NCI-H524 treated with DMSO at 0.1 percent for 48 hours (cell line): ENCODE results near the gene HAGH.

Experiments used
- DNase-seq: peaks from one replicate; lab custom pipeline; 2025; lab: John Stamatoyannopoulos, UW

The HAGH gene

DNA sequence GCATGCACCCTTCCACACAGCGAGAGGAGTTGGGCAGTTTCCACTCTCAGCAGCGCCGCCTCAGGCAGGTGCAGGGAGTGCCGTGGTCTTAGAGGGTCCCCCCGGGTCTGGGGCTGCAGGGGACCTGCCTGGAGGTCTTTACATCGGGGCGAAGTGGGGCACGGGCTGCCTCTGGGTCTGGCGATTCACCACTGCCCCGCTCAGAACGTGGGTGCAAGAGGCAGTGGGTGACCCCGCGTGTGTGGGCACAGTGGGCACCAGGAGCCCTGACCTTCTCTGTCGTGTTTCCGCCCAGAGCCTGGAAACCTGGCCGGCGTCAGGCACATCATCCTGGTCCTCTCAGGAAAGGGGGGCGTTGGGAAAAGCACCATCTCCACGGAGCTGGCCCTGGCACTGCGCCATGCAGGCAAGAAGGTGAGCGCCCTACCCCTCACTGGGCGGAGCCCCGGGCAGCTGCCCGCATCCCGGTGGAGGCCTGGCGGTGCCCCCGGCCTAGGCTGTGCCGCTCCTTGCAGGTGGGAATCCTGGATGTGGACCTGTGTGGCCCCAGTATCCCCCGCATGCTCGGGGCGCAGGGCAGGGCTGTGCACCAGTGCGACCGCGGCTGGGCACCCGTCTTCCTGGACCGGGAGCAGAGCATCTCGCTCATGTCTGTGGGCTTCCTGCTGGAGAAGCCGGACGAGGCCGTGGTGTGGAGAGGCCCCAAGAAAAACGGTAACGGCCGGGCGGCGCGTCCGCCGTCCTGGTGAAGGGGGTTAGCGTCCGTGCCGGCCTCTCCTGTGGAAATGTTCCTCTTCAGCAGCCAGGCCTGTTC, 40.2 kb downstream of the HAGH start:
- DNase-seq: no peak

DNA sequence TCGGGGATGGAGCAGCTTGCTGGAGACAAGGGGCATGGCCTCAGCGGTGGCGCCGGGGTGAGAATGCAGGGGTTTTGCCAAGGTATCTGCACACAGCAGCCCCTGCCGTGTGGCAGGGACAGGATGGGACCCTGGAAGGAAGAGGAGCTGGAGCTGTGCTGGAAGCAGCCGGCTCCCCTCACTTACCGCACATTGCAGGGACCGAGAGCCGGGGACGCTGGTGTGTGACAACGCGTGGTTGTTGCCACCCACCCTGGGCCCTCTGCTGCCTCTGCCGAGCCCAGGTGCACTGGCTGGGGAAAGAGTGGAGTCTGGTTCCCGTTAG, 40.8 kb downstream of the HAGH start:
- DNase-seq: no peak

DNA sequence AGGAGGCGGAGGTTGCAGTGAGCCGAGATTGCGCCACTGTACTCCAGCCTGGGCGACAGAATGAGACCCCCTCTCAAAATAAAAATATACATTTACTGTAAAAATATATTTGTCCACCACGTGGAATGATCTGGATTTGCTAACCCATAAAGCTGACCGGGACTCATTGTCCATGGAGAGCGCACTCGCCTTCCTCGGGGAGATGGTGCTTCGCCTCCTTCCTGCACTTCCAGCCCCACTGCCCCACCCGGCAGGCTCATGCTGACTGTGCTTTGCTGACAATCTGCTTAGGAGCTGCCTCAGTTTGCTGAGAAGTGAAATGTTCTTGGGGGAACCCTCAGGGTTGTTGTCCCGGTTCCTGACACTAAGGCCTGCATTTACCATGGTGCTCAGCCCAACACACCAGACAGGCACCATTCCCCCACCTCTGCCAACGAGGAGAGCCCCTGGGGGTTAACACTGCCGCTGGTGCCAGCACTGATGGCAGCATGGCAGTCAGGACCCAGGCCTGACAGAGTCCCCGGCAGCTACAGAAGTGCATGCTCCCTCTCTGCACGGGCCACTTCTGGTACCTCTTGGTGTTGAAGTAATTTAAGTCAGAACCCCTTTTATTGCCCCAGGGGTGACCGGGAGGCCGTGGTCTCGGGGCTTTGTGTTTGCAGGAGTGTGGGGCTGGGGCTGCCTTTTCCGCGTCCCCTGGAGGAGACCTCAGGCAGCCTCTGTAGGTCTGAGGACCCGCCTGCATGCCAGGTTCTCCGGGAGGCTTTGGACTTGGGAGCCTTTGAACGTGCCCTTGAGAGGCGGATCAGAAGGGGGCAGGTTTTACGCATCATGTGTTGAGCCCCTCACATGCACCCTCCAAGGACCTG, 41.4 kb downstream of the HAGH start:
- no peak for DNase-seq

DNA sequence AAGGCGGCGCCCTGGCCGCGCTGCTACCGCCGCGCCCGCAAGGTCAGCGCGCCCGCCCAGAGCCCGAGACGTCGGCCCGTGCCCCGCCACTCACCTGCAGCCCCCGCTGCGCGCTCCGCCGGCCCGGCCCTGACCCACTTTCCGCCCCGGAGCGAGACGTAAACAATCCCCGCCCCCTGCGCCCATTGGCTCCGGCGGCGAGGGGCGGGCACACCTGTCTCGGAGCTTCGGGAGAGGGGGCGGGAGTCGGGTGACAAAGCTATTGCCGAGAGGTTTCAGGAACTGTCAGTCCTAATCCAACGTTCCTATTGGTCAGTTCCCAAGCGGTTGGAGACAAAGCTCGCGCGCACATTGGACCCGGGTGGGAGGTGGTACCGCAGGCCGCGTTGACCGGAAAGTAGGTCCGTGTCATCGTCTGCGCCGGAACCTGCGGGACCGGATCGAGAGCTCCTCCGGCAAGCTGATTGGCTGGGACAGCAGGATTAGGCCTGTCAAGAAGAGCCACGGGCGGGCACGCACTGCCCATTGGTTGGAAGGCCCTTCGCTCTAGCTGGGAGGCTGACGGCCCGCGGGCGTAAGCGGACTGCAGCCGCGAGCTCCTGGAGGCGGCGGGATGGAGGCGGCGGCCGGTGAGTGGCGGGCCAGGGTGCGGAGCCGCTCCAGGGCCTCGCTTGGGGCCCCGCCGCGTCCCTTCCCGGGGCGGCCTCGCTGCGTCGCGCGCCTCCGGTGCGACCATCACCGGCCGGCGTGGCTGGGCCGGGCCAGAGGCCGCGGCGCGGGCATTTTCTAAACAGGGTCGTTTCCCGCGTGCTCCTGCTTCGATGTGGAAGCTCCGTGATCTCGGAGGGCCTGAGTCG, 44.0 kb downstream of the HAGH start, which contains the start of the genes NUBP2 and SPSB3:
TSS of gene NUBP2 (plus strand) at position 553 of the 857 bp plus-strand sequence. CDS start at position 614, 61 bp downstream.
TSS of gene SPSB3 (minus strand) at position 164 of the 857 bp plus-strand sequence. CDS start 1,088 bp downstream, outside the sequence.
- DNase-seq: peak; percentile 99

DNA sequence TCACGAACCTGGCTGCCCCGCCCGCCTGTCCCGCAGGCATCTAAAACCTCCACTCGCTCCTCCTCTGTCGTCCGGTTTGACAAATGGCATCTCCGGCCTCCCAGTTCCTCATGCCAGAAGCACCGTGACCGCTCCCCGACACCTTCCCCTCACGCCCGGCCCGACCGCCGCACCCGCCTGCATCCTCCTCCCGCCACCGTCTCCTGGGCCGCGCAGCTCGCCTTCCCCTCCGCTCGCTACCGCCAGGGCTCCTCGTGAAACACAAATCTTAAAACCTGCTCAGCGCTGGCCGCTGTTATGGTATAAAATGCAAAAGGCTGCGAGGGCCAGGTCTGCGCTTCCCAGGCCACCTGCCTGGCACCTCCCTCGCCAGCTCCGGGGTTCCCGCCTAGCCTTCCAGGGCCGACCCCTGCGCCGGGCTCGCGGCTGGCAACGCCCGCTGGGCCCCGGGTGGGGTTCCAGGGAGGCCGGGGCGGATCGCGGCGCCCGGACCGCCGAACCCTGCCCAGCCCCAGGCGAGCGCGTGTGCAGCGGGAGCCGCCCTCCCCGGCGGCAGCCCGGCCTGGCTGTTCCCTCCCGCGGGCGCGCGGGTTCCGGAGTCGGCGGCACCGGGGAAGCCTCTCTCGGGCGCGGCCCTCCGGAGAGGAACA, 44.7 kb downstream of the HAGH start:
- DNase-seq: no peak

DNA sequence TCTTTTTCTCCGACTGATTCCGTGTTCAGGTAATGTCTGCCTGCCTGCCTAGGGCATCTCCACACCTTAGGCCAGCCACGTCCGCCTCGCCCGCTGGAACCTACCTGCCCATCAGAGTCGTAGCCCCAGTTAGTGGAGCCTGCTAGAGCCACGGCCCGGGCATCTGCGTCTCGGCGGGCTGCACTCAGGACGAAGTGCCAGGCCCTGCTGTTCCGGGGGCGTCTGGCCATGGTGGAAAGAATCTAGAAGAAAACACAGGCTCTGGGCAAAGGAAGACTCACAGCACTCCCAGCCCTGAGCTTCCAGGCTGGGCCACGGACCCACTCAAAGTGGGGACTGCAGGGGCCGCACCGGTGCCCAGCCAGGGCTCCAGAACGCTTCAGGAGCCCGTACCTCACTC, 45.4 kb downstream of the HAGH start:
- no peak for DNase-seq

DNA sequence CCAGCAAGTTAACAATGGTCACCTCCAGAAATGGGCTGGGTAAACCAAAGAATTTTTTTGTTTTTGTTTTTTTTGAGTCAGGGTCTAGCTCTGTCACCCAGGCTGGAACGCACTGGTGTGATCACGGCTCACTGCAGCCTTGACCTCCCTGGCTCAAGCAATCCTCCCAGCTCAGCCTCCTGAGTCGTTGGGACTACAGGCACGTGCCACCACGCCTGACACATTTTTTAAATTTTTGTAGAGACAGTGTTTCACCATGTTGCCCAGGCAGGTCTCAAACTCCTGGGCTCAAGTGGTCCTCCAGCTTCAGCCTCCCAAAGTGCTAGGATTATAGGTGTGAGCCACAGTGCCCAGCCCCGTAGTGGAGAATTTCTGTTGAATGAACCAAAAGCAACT, 46.0 kb downstream of the HAGH start:
- no peak for DNase-seq

DNA sequence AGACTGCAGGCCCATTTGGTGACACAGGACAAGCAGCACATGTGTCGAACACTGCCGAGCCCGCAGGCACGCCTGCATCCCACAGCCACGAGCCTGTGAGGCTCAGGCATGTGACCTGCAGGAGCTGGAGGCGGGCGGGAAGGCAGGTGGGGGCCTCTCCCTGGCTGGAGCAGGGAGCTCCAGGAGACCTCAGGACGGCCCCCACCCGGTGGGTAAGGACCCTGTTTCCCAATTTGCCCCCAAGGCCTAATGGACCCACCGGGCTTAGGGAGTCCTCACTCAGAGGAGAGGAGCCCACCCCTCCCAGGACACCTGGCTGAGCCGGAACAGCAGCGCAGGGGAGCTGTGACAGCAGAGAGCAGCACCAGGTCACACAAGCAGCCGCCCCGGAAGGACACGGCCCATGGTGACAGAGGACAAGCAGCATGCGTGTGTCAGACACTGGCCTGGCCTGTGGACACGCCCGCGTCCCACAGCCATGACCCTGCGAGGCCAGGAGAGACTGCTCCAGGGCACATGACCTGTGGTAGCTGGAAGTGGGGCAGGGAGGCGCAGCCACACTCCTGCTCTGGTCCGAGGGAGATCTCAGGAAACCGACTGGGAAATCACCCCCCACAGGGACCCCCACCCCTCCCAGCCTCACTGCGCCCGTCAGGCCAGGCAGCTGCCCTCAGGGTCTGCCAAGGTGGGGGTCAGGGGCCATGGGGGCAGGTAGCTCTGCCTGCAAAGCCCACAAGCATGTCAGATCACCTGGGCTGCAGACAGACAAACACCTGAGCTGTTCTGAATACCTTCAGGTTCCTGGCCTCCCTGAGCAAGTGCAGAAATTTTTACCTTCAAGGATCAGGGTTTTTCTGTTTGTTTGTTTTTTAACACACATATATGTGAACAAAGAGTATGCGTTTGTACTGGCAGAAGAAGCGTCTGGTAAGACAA, 46.6 kb downstream of the HAGH start:
- DNase-seq: no peak

DNA sequence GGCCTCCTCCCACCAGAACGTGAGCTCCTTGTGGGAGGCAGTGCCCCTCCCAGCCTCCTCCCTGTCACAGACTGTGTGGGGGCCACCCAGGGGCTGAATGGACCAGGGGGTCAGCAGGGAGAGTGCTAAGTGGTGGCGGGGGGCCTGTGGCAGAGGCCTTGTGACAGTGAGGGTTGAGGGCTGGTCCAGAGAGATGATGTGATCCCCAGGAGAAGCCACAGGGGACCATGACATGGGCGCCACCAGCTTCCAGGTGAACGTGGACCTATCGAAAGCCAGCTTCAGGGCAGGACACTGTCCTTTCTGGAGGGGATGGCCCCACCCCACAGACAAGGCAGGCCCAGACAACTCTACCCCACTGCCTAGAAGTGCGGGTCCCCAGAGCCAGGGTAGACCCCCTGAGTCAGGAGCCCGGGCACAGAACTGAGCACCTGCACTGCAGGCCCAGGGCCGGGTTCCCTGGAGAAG, 47.4 kb downstream of the HAGH start:
- no peak for DNase-seq

DNA sequence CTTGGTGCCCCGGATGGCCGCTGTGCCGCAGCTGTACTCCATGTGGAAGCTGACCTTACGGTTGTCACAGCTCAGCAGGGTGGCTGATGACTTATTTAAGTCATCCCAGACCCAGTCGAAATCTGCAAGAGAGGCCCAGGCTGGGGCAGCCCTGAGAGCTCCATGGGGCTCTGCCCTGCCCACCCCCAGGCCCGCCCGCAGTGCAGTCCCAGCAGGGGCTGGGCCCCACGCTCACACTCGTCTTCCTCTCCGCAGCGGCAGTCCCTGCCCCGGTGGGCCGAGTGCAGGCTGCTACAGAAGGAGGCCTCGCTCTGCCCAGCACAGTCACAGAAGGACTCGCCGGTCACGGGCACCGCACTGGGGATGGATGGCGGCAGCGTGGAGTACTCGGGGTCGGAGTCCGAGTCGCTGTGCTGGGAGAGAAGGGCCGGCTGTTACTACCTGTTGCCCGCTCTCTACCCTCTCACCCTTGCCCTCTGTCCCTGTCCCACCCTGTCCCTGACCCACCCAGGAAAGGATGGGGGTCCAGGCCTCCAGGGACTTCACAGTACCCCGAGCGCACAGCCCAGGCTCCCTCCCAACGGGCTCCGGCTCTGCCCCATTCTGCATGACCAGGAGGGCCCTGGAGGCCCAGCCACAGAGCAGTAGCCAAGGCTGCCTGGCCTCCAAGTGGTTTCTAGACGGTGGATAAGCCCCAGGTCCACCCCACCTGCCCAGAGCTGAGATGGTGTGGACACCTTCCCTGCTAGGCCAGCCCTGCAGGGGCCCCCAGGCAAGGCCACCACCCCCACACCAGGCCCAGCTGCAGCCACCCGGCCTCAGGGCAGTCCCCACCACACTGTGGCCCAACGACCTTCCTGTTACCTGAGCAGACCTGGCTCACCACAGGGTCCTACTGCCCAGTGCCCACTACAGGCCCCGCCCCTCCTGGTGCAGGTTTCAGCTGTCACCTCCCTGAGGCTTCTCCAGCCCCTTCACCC, 48.1 kb downstream of the HAGH start:
- no peak for DNase-seq

DNA sequence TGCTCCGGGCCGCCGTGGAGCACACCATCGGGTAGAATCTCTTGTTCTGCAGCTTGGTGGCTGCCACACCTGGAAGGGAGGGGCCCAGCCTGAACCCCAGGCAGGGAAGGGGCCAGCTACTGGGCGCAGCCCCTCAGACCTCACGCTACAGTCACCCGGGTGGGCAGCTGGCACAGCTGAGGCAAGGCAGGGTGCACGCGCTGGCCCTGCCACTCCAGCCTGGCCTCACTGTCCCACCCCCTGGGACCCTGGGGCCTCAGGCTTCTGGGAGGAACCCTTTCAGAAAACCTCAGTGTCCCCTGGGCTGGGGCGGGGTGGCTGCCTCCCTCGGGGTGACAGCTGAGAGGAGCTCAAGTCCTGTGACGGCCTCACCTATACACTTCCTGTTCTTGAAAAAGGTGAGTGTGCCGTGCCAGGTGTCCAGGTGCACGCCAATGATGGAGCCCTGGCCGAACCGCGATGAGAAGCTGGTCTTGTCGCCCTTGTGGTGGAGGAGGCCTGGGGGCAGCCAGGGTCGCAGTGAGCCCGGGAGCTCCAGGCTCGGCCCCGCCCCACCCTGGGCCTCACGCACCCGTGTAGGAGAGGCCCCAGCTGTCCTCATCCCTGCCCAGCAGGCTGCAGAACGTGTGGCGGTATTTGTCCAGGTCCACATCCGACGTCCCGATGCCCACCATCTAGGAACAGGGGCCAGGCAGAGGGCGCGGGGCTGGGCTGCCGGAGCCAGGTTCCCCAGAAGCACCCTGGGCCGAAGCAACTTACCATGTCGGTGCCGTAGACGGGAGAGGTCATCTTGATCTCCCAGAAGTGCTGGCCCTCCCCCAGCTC, 49.0 kb downstream of the HAGH start:
- DNase-seq: no peak

DNA sequence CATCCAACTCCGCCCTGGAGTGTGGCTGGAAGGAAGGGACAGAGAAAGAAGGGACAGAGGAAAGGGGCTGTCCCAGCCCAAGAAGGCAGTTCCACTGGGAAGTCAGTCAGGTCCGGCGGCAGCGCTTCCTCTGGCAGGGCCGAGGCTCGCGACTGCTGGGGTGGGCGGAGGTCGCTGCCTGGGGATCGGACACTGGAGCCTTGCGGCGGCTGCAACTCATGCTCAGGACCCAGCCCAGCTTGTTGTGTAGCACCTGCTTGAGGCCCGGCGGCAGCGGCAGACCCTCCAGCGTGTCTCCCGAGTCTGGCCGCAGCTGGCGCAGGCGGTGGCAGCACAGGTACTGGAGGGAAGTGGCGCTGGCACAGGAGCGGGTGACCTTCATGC, 49.6 kb downstream of the HAGH start:
- DNase-seq: no peak

DNA sequence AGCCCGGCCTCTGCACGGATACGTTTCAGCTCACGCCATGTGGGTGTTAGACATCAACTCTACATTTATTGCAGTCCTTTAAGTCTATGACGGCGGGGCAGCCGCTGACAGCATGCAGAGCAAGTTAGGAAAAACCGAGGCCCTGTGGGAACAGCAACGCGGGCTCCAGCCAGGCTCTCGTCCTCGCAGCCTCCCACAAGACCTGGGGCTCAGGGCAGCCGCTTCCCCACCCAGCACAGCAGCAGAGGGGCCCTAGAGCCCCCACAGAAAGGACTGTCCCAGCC, 50.0 kb downstream of the HAGH start:
- DNase-seq: no peak

DNA sequence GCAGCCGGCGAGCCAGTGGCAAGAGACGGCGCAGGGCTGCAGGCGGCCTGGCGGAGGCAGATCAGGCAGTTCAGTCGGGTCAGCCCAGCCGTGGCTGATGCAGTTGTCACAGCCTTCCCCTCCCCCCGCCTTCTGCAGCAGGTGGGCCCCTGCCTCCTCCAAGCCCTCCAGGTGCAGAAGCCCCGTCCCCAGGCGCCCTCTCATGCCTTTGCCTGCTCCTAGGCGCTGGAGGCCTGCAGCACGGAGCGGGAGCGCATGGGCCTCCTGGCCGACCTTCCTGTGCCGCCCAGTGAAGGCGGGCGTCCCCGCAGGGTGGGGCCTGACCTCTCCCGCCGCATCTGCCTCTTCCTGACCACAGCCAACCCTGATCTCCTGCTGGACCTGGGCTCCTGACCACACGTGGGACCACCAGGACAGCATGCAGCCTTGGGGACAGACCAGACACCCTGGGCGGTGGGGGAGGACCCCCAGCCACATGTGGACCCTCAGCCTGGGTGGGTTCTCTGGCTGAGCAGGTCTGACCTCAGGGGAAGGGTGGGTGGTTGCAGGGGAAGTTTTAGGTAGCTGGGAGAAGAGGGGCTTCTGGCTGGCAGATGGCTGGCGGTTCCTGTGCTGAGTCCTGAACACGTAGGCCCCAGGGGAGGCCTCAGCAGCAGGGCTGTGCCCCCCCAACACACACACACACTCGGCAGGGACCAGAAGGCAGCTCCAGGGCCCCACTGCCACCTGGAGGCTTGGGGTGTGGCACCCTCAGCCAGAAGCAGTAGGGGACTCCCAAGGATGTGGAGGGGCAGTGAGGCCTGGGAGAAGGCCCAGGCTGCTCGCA, 50.6 kb downstream of the HAGH start:
- peak; percentile 27 for DNase-seq

DNA sequence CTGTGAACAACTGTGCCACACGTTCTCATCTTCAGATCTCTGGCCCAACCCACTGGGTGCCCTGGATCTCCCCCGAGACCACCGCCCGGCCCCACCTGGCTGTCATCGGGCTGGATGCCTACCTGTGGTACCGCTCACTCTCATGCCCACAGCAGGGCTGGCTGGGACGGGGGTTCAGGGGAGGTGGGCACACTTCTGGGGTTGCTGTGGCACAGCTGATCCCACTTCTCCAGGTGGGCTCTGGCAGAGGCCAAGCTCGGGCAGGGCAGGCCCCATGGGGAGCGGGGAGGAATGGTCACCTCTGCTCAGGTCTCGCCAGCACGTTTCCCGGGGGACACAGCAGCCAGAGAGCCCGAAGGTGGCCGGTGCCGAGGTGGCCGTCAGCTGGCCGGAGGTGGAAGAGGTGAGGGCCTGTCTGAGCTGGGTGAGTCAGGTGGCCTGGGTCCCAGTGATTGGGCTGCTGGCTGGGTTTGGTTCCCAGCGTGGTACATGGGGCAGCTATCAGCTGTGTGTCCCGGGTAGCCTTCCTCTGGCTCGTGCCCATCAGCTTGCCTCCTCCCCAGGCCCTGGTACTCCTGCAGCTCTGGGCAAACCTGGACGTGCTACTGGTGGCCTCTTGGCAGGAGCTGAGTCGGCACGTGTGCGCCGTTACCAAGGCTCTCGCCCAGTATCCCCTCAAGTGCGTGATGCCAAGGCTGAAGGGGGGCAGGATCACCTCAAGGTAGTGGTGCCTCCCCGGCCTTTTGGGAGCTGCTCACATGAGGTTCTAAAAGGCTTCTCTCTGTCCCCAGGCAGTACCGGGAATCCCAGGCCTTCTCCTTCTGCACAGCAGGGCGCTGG, 51.4 kb downstream of the HAGH start:
- no peak for DNase-seq

DNA sequence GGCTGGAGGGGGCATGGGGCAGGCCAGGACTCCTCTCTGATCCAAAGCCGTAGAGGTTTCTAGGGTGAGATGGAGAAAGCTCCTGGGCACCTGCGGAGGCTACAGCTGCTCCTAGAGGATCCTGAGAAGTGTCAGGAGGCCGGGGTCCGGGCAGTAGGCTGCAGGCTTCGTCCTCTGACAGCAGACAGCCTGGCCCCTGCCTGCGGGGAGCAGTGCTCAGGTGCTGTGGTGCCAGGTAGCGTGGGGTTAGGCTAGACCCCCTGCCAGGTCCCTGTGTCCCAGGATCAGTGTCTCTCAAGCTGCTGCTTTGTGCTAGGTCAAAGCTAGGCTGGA, 52.2 kb downstream of the HAGH start:
- DNase-seq: no peak
